ENCODE results near the gene STAT6.

STAT6 gene

GRCh38 chr12:57111031-57111734 is at the start of gene STAT6:
STAT6 (minus strand) TSS chr12:57111362; CDS start chr12:57108278, 3,084 bp downstream.
- TF ChIP-seq CTCF (IDR thresholded peaks at IDR 0.05; ENCODE audit: low read depth, low read length, missing control alignments) = no peak
- peak within 1 kb of the TSS; percentile 79 for H3K4me3 ChIP-seq (replicated peaks; ENCODE audit: low read depth, low read length)
- DNase-seq (ENCODE audit: extremely low read depth, low read depth) = no peak

- no peak for TF ChIP-seq CTCF (IDR thresholded peaks at IDR 0.05; ENCODE audit: low read depth, low read length, missing control alignments)
Observed at GRCh38 chr12:57160741-57161140, 49.6 kb upstream of the STAT6 start.

GRCh38 chr12:57160040-57160439 is 48.9 kb upstream of the STAT6 start:
- no peak overlapping the region for H3K4me3 ChIP-seq (replicated peaks; ENCODE audit: low read depth, low read length)
- TF ChIP-seq CTCF (IDR thresholded peaks at IDR 0.05; ENCODE audit: low read depth, low read length, missing control alignments) = no peak
- DNase-seq (ENCODE audit: extremely low read depth, low read depth) = no peak

More at GRCh38 chr12:57160741-57161140, 49.6 kb upstream of the STAT6 start:
- no peak for DNase-seq (ENCODE audit: extremely low read depth, low read depth)
- H3K4me3 ChIP-seq (replicated peaks; ENCODE audit: low read depth, low read length) = no peak overlapping the region

GRCh38 chr12:57159311-57159710 is 48.1 kb upstream of the STAT6 start:
- TF ChIP-seq CTCF (IDR thresholded peaks at IDR 0.05; ENCODE audit: low read depth, low read length, missing control alignments) = no peak
- H3K4me3 ChIP-seq (replicated peaks; ENCODE audit: low read depth, low read length) = no peak overlapping the region
- DNase-seq (ENCODE audit: extremely low read depth, low read depth) = no peak

- TF ChIP-seq CTCF (IDR thresholded peaks at IDR 0.05; ENCODE audit: low read depth, low read length, missing control alignments) = no peak
- no peak overlapping the region for H3K4me3 ChIP-seq (replicated peaks; ENCODE audit: low read depth, low read length)
- DNase-seq (ENCODE audit: extremely low read depth, low read depth) = no peak
Observed at GRCh38 chr12:57158665-57159064, 47.5 kb upstream of the STAT6 start.

- no peak for TF ChIP-seq CTCF (IDR thresholded peaks at IDR 0.05; ENCODE audit: low read depth, low read length, missing control alignments)
- no peak for DNase-seq (ENCODE audit: extremely low read depth, low read depth)
- no peak overlapping the region for H3K4me3 ChIP-seq (replicated peaks; ENCODE audit: low read depth, low read length)
Observed at GRCh38 chr12:57158186-57158585, 47.0 kb upstream of the STAT6 start.
